Natural killer cell (primary cell): ENCODE measurements around the gene CACYBP. TPM values are rescaled to one million over a fixed set of nuclear protein-coding genes. Genes with fewer than 3 reads are reported as not detected.
A peak's percentile ranks its signal among the peaks of the same experiment; 100 is the strongest.
"Not testable (repeated sequence)": the region's sequence is repeated elsewhere in the genome, so short reads cannot be mapped to it uniquely, and the experiment has no call there.

Experiments used
- ATAC-seq, 3 donors: fragments of 150-1000 bp in 2 of 3; fragments of 200-7000 bp in 1 of 3; cut with Tn5 transposase; 1 replicate in 1 of 3; 2 replicates in 2 of 3; pipeline ENCODE4 v1.10.0; 2021; ENCODE audit warnings: mild to moderate bottlenecking in 2 of 3, moderate library complexity in 2 of 3
- DNase-seq, 2 donors: peaks; one replicate each; pipeline versions ENCODE4 v3.0.0 to v3.0.0-alpha.2; 2013 to 2021; ENCODE audit warnings: mixed read lengths in 1 of 2
- H3K27ac ChIP-seq: one replicate; pipeline ENCODE4 v1.5.1; 2013; ENCODE audit warnings: mild to moderate bottlenecking, low read length
- H3K27me3 ChIP-seq: one replicate; pipeline ENCODE4 v1.6.1; 2013; ENCODE audit warnings: low read length; ENCODE audit not compliant: control insufficient read depth, insufficient read depth
- H3K36me3 ChIP-seq: one replicate; pipeline ENCODE4 v1.6.1; 2013; ENCODE audit warnings: low read length; ENCODE audit not compliant: control insufficient read depth, insufficient read depth
- H3K4me1 ChIP-seq: one replicate; pipeline ENCODE4 v1.6.1; 2013; ENCODE audit warnings: low read length; ENCODE audit not compliant: control insufficient read depth, insufficient read depth
- H3K4me3 ChIP-seq: one replicate; pipeline ENCODE4 v1.5.1; 2013; ENCODE audit warnings: low read length
- H3K9me3 ChIP-seq: one replicate; pipeline ENCODE4 v1.6.1; 2013; ENCODE audit warnings: low read length; ENCODE audit not compliant: control insufficient read depth, insufficient read depth
- H3K27ac Mint-ChIP-seq, 2 donors: one replicate each; pipeline ENCODE4 v1.8.0; 2022; ENCODE audit warnings: mild to moderate bottlenecking in 2 of 2, mixed read lengths in 2 of 2, moderate library complexity in 1 of 2
- H3K27me3 Mint-ChIP-seq, 2 donors: one replicate each; pipeline ENCODE4 v1.8.0; 2022; ENCODE audit warnings: low read depth in 2 of 2, mixed read lengths in 2 of 2
- H3K36me3 Mint-ChIP-seq: one replicate; pipeline ENCODE4 v1.8.0; 2022; ENCODE audit warnings: mixed read lengths
- H3K4me1 Mint-ChIP-seq, 2 donors: one replicate each; pipeline ENCODE4 v1.8.0; 2022; ENCODE audit warnings: mixed read lengths in 2 of 2
- H3K4me3 Mint-ChIP-seq: one replicate; pipeline ENCODE4 v1.8.0; 2022; ENCODE audit warnings: mild to moderate bottlenecking, moderate library complexity, mixed read lengths
- H3K9me3 Mint-ChIP-seq, 2 donors: one replicate each; pipeline ENCODE4 v1.8.0; 2022; ENCODE audit warnings: mixed read lengths in 2 of 2
- WGBS: methylation state at CpG from one replicate; pipeline ENCODE4 v1.1.7; 2013; ENCODE audit warnings: missing lambda C conversion rate; ENCODE audit not compliant: insufficient coverage; 5-methylcytosine and 5-hydroxymethylcytosine counted together
- intact Hi-C: fragments of 100-400 bp; cut with micrococcal nuclease; formaldehyde crosslinking; loops from one replicate; pipeline ENCODE4 v1.14.2; 2022
- total RNA-seq, 4 donors: library from RNA; stranded (reverse); fragments of 120-200 nt in 1 of 4; gene quantifications; one replicate each; pipeline versions ENCODE4 v1.2.3 to v1.2.4, GENCODE V29; 2013 to 2022
- TF ChIP-seq, protein P1 (sequence below): fragments of 200-600 bp; IDR thresholded peaks from one replicate; pipeline ENCODE4 v1.8.0; 2022; ENCODE audit warnings: antibody characterized with exemption

CACYBP gene
- total RNA-seq, 3 donors from 2014 or later (not counting 1 experiment from before 2014, with no cell fraction given) = 43.8 to 55.4 (median 51.9) TPM

DNA sequence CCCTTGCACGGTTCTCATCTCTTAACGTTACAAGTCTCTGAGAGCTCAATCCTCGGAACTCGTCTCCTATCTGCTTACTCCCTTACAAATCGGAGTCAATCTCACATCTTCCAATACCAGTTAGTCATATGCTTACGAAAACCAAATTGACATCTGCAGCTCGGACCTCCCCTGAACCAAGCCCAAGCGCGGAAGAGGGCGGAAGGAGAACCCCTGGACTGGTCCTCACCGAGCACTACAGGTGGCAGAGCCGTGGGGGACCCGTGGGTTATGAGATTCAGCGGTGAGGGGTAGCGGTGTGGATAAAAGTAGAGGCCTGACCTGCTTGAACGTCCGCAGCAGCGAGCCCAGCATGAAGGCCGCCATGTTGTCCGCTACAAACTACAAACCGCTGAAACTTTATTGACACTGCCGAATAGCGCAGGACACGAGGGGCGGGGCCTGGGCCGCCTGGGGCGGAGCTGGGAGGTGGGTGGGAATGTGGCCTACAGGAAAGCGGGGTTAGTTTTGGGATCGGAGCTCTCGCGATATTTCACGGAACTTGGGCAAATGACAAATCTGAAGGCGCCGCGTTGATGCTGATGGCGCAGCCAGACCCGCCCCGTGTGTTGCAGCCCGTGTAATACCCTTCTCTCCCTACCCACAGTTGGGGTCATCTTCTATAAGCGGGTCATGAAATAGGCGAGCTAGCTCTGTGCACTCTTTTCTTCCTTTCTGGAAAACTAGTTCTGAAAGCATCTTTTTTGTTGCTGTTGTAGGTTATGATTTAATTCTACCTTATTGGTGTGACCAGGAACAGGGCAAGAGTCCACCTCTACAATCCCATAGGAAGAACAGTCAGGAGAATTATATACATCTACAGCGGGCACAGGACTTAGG, 23.5 kb downstream of the CACYBP start, which contains the start of gene MRPS14:
Gene MRPS14 (minus strand): TSS at position 383 of the 879 bp plus-strand sequence. CDS start 17 bp downstream, at position 366.
- TF ChIP-seq, protein P1, sequence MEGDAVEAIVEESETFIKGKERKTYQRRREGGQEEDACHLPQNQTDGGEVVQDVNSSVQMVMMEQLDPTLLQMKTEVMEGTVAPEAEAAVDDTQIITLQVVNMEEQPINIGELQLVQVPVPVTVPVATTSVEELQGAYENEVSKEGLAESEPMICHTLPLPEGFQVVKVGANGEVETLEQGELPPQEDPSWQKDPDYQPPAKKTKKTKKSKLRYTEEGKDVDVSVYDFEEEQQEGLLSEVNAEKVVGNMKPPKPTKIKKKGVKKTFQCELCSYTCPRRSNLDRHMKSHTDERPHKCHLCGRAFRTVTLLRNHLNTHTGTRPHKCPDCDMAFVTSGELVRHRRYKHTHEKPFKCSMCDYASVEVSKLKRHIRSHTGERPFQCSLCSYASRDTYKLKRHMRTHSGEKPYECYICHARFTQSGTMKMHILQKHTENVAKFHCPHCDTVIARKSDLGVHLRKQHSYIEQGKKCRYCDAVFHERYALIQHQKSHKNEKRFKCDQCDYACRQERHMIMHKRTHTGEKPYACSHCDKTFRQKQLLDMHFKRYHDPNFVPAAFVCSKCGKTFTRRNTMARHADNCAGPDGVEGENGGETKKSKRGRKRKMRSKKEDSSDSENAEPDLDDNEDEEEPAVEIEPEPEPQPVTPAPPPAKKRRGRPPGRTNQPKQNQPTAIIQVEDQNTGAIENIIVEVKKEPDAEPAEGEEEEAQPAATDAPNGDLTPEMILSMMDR = no peak
- peak; percentile 91 to 98 (median 94) for ATAC-seq
- Mint-ChIP-seq H3K36me3 (no peaks in the 10 kb centered on the region), H3K27me3 (no peaks in the 10 kb centered on the region), H3K27ac (peak within 1 kb of the TSS; percentile 91 to 94), H3K9me3 (no peaks in the 10 kb centered on the region), H3K4me1 (peaks cover 25 to 27% of the 10 kb centered on the region in 2 donors), H3K4me3 (peak within 1 kb of the TSS; percentile 97)
- H3K36me3 ChIP-seq = peaks cover 2% of the 10 kb centered on the region
- WGBS = 3% methylated on average over 42 of the region's 42 CpGs
- H3K27me3 ChIP-seq = no peaks in the 10 kb centered on the region
- peak; percentile 95 to 99 for DNase-seq
- intact Hi-C loops = loop anchor here (1.0 kb wide), 1 partner anchor 24 kb away; the partner anchor contains the start of gene CACYBP
- H3K4me3 ChIP-seq = peak within 1 kb of the TSS; percentile 82
- H3K9me3 ChIP-seq = no peaks in the 10 kb centered on the region
- peak within 1 kb of the TSS; percentile 88 for H3K27ac ChIP-seq
- peaks cover 12% of the 10 kb centered on the region for H3K4me1 ChIP-seq

DNA sequence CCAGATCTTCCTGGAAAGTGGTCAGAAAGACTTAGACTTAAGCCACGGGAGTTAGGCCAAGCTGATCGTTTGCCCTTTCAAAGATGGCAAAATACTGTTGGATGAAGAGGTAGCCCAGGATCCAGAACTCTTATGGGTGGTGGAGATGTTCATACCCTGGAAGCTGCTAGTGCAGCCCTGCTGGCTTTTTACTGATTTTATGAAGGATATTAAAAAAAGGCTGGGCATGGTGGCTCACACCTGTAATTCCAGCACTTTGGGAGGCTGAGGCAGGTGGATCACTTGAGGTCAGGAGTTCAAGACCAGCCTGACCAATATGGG, 24.1 kb downstream of the CACYBP start:
- Mint-ChIP-seq H3K4me3 (peak overlapping the region; percentile 97), H3K4me1 (peaks cover 25 to 27% of the 10 kb centered on the region in 2 donors), H3K27ac (peak overlapping the region; percentile 91 to 94)
- ATAC-seq, H3K27me3 Mint-ChIP-seq, H3K9me3 Mint-ChIP-seq, H3K36me3 Mint-ChIP-seq, H3K9me3 ChIP-seq, H3K36me3 ChIP-seq, H3K27me3 ChIP-seq, DNase-seq: not testable (repeated sequence)
- intact Hi-C loops = loop anchor here (1.0 kb wide), 1 partner anchor 25 kb away; the partner anchor contains the start of gene CACYBP
- Histone ChIP-seq H3K27ac (peak overlapping the region; percentile 88), H3K4me3 (peak overlapping the region; percentile 82), H3K4me1 (peaks cover 12% of the 10 kb centered on the region)
- 91% methylated on average over 2 of the region's 2 CpGs for WGBS

DNA sequence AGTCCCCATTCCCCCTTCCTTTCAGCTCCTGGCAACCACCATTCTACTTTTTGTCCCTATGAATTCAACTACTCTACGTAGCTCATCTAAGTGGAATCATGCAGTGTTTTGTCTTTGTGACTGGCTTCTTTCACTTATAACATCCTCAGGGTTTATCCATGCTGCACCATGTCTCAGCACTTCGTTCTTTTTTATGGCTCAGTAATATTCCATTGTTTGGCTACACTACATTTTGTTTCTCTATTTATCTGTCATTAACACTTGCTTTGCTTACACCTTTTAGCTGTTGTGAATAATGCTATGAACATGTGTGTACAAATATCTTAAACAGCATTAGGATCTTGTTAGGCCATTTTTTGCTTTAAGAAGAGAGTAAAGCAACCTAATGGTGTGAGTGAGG, 25.0 kb downstream of the CACYBP start:
- DNase-seq = no peak
- Histone ChIP-seq H3K27ac (no peak overlapping the region), H3K9me3 (no peaks in the 10 kb centered on the region), H3K4me3 (no peak overlapping the region), H3K4me1 (peaks cover 18% of the 10 kb centered on the region), H3K36me3 (no peaks in the 10 kb centered on the region), H3K27me3 (no peaks in the 10 kb centered on the region)
- Mint-ChIP-seq H3K9me3 (no peaks in the 10 kb centered on the region), H3K27ac (peak overlapping the region; percentile 19 to 24), H3K4me3 (peak overlapping the region; percentile 51), H3K27me3 (no peaks in the 10 kb centered on the region), H3K4me1 (peaks cover 31 to 35% of the 10 kb centered on the region in 2 donors), H3K36me3 (no peaks in the 10 kb centered on the region)
- intact Hi-C loops = no loop called here
- 88% methylated on average over 2 of the region's 2 CpGs for WGBS
- no peak for ATAC-seq
- TF ChIP-seq, protein P1 = no peak

DNA sequence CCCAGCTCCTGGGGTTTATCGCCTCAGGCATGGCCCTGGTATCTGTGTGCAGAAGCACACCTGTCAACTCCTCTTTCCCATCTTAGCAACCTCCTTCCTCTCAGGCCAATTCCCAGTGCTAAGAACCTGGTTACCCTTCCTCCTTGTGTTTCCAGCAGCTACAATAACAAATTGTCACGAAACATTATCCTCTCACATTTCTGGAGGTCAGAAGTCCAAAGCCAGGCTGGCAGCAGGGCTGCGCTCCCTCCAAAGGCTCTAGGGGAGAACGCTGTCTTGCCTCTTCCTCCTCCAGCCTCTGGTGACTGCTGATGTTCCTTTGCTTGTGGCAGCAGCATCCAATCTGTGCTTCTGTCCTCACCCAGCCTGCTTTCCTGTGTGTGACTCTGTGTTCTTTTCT, 34.2 kb downstream of the CACYBP start:
- intact Hi-C loops = no loop called here
- WGBS = 90% methylated on average over 4 of the region's 4 CpGs
- H3K4me1 ChIP-seq = peaks cover 8% of the 10 kb centered on the region
- no peak overlapping the region for H3K27ac ChIP-seq
- no peak overlapping the region for H3K4me3 Mint-ChIP-seq
- H3K27me3 Mint-ChIP-seq = peaks cover 0 to 18% of the 10 kb centered on the region in 2 donors
- ATAC-seq (no peak), DNase-seq (no peak)
- no peaks in the 10 kb centered on the region for H3K27me3 ChIP-seq
- H3K4me3 ChIP-seq = no peak overlapping the region
- TF ChIP-seq, protein P1 = no peak
- no peaks in the 10 kb centered on the region for H3K36me3 Mint-ChIP-seq
- no peaks in the 10 kb centered on the region for H3K9me3 ChIP-seq
- H3K4me1 Mint-ChIP-seq = peaks cover 6 to 9% of the 10 kb centered on the region in 2 donors
- no peaks in the 10 kb centered on the region for H3K9me3 Mint-ChIP-seq
- no peak overlapping the region for H3K27ac Mint-ChIP-seq
- no peaks in the 10 kb centered on the region for H3K36me3 ChIP-seq
